ENCODE measurements around the gene ZNF275.

Gene ZNF275

GRCh38 chrX:153302796-153303195 is 31.2 kb upstream of the ZNF275 start:
- Histone ChIP-seq H3K27me3 (peaks cover 12% of the 10 kb centered on the region), H3K36me3 (no peaks in the 10 kb centered on the region)
- no peak for TF ChIP-seq CTCF (IDR thresholded peaks at IDR 0.05)

DNA sequence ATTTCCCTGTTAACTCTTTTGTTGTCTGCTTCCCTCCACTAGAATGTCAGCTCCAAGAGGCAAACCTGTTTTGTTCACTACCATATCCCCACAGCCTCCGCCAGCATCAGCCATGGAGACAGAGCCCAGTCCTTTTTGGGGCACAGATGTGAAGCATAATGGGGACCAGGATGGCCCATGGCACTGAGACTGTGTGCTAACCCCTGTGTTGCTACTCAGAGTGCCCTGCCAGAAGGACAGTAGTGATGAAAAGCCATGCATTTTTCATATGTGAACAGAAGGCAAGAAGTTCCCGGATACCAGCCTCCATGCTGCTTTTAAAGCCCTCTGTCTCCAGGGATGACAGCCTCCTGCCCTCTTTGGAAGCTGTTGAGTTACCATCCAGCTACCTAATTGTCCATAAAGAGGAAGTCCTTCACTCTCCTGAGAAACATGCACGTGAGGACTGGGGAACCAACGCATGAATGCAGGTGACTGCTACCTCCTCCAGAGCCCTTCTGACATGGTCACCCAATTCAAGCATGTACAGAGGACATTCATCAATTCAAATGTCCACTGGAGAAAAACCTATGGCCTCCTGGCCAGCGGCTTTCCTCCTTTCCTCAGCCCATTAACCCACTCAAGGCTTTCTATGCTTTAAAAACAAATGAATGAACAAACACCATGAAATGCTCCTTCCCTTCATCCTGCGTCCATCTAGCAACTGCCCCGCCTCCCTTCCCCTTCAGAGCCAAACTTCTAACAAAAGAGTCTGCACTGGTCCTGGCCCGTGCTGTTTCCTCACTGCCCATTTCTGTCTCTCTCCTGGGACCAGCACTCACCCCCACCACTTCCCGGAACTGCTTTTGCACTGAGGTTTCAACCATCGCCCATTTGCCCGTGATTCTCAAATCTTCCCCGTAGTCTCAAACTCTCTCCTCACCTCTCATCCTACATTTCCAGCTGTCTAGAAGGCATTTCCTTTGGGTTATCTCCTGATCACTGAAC is 30.4 kb upstream of the ZNF275 start:
- Histone ChIP-seq H3K4me3 (ENCODE audit: low read depth in 1 of 2, low read length in 1 of 2) (no peak overlapping the region), H3K4me1 (ENCODE audit: control insufficient read depth in 1 of 2, insufficient read depth in 1 of 2, low read depth in 1 of 2, low read length in 1 of 2) (no peaks in the 10 kb centered on the region), H3K27ac (no peak overlapping the region), H3K9me3 (no peaks in the 10 kb centered on the region), H3K36me3 (no peaks in the 10 kb centered on the region), H3K27me3 (peaks cover 12% of the 10 kb centered on the region)
- no peak for TF ChIP-seq CTCF (IDR thresholded peaks at IDR 0.05)

More at GRCh38 chrX:153302796-153303195, 31.2 kb upstream of the ZNF275 start:
- Histone ChIP-seq H3K9me3 (no peaks in the 10 kb centered on the region), H3K4me3 (ENCODE audit: low read depth in 1 of 2, low read length in 1 of 2) (no peak overlapping the region), H3K27ac (no peak overlapping the region), H3K4me1 (ENCODE audit: control insufficient read depth in 1 of 2, insufficient read depth in 1 of 2, low read depth in 1 of 2, low read length in 1 of 2) (no peaks in the 10 kb centered on the region)

- TF ChIP-seq CTCF (IDR thresholded peaks at IDR 0.05), result no peak
- Histone ChIP-seq H3K27ac (no peak overlapping the region), H3K36me3 (no peaks in the 10 kb centered on the region), H3K9me3 (no peaks in the 10 kb centered on the region), H3K4me1 (ENCODE audit: control insufficient read depth in 1 of 2, insufficient read depth in 1 of 2, low read depth in 1 of 2, low read length in 1 of 2) (no peaks in the 10 kb centered on the region), H3K27me3 (peaks cover 12% of the 10 kb centered on the region), H3K4me3 (ENCODE audit: low read depth in 1 of 2, low read length in 1 of 2) (no peak overlapping the region)
Observed at GRCh38 chrX:153304988-153305736, 28.8 kb upstream of the ZNF275 start.

GRCh38 chrX:153305972-153306371 is 28.0 kb upstream of the ZNF275 start:
- Histone ChIP-seq H3K27ac (no peak overlapping the region), H3K9me3 (no peaks in the 10 kb centered on the region), H3K4me1 (ENCODE audit: control insufficient read depth in 1 of 2, insufficient read depth in 1 of 2, low read depth in 1 of 2, low read length in 1 of 2) (no peaks in the 10 kb centered on the region), H3K36me3 (no peaks in the 10 kb centered on the region), H3K27me3 (peaks cover 12% of the 10 kb centered on the region), H3K4me3 (ENCODE audit: low read depth in 1 of 2, low read length in 1 of 2) (no peak overlapping the region)
- no peak for TF ChIP-seq CTCF (IDR thresholded peaks at IDR 0.05)

- no peaks in the 10 kb centered on the region for H3K9me3 ChIP-seq
- TF ChIP-seq CTCF (IDR thresholded peaks at IDR 0.05), result no peak
- H3K4me3 ChIP-seq (ENCODE audit: low read depth in 1 of 2, low read length in 1 of 2), result no peak overlapping the region
- H3K4me1 ChIP-seq (ENCODE audit: control insufficient read depth in 1 of 2, insufficient read depth in 1 of 2, low read depth in 1 of 2, low read length in 1 of 2), result no peaks in the 10 kb centered on the region
- no peaks in the 10 kb centered on the region for H3K36me3 ChIP-seq
- peaks cover 12% of the 10 kb centered on the region for H3K27me3 ChIP-seq
- no peak overlapping the region for H3K27ac ChIP-seq
Observed at GRCh38 chrX:153306527-153307115, 27.3 kb upstream of the ZNF275 start.

Data from neutrophil (primary cell).